HepG2 (cell line): ENCODE results near the gene CYB561.
"Not testable (repeated sequence)": the region's sequence is repeated elsewhere in the genome, so short reads cannot be mapped to it uniquely, and the experiment has no call there.

Source experiments
- CC2D1A ChIP-seq: sonication (generic); formaldehyde crosslinking; IDR thresholded peaks from 2 replicates; pipeline ENCODE4 v1.8.1; 2023; ENCODE audit warnings: mild to moderate bottlenecking, missing genetic modification reagents
- CHD2 ChIP-seq: IDR thresholded peaks from 2 replicates; pipeline ENCODE4 v1.6.1; 2011; ENCODE audit warnings: low read depth, low read length, improper control_type of control experiment
- FIP1L1 ChIP-seq: fragments of 200-400 bp; formaldehyde crosslinking; IDR thresholded peaks from 2 replicates; pipeline ENCODE4 v1.6.1; 2018; ENCODE audit warnings: low read depth, mild to moderate bottlenecking, low read length, moderate library complexity, borderline replicate concordance; ENCODE audit not compliant: insufficient read depth
- NKX3-1 ChIP-seq: sonication (generic); formaldehyde crosslinking; IDR thresholded peaks from 2 replicates; pipeline ENCODE4 v1.5.0; 2020; ENCODE audit warnings: missing genetic modification reagents
- POLR2A ChIP-seq, 2 experiments: IDR thresholded peaks; 2 replicates each; pipeline ENCODE4 v1.6.1; 2011; ENCODE audit warnings: low read depth in 2 of 2, low read length in 2 of 2, mild to moderate bottlenecking in 1 of 2, moderate library complexity in 1 of 2; ENCODE audit not compliant: insufficient read depth in 1 of 2
- RNF2 ChIP-seq: fragments of 450-650 bp; conservative IDR thresholded peaks from 2 replicates; pipeline ENCODE4 v1.6.1; 2016; ENCODE audit warnings: low read depth
- SOX6 ChIP-seq, 2 experiments: fragments of 450-650 bp in 1 of 2; sonication (generic) in 1 of 2; formaldehyde crosslinking in 1 of 2; IDR thresholded peaks; 2 replicates each; pipeline versions ENCODE4 v1.4.0 to v1.6.1; 2017 to 2020; ENCODE audit warnings: antibody characterized with exemption in 1 of 2, mild to moderate bottlenecking in 1 of 2, missing genetic modification reagents in 1 of 2
- TCF12 ChIP-seq, 2 experiments: fragments of 450-650 bp in 1 of 2; sonication (generic) in 1 of 2; formaldehyde crosslinking in 1 of 2; IDR thresholded peaks; 2 replicates each; pipeline versions ENCODE4 v1.6.1 to v1.8.0; 2017 to 2022; ENCODE audit warnings: antibody characterized with exemption in 1 of 2, mild to moderate bottlenecking in 1 of 2, missing genetic modification reagents in 1 of 2, moderate library complexity in 1 of 2
- ZC3H4 ChIP-seq: sonication (generic); formaldehyde crosslinking; IDR thresholded peaks from 2 replicates; pipeline ENCODE4 v1.4.0; 2020; ENCODE audit warnings: missing genetic modification reagents, borderline replicate concordance
- ZNF292 ChIP-seq: sonication (generic); formaldehyde crosslinking; IDR thresholded peaks from 2 replicates; pipeline ENCODE4 v1.8.1; 2022; ENCODE audit warnings: mild to moderate bottlenecking, low read depth, missing genetic modification reagents, borderline replicate concordance
- TF ChIP-seq, protein P1 (sequence below): sonication (generic); formaldehyde crosslinking; IDR thresholded peaks from 2 replicates; pipeline ENCODE4 v1.4.0; 2020; ENCODE audit warnings: mild to moderate bottlenecking, missing genetic modification reagents
- TF ChIP-seq, protein P2 (sequence below): sonication (generic); formaldehyde crosslinking; IDR thresholded peaks from 2 replicates; pipeline ENCODE4 v1.5.0; 2020; ENCODE audit warnings: missing genetic modification reagents
- TF ChIP-seq, protein P3 (sequence below): sonication (generic); formaldehyde crosslinking; IDR thresholded peaks from 2 replicates; pipeline ENCODE4 v1.5.0; 2020; ENCODE audit warnings: mild to moderate bottlenecking, missing genetic modification reagents, moderate library complexity

DNA sequence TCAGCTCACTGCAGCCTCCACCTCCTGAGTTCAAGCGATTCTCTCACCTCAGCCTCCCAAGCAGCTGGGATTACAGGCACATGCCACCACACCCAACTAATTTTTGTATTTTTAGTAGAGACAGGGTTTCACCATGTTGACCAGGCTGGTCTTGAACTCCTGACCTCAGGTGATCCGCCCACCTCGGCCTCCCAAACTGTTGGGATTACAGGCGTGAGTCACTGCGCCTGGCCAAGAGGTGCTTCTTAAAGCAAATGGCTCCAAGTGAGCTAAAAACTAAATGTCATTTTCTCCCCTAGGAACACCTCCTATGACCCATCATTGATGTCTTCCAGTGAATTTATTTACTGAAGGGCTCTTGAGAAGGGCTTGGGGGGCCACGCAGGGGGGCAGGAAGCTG lies 8.3 kb upstream of the CYB561 start:
- TF ChIP-seq RNF2; NKX3-1; SOX6 (IDR thresholded peaks at IDR 0.05); SOX6 (CRISPR knock-in tag; IDR thresholded peaks at IDR 0.05); CC2D1A (CRISPR knock-in tag); FIP1L1; TCF12 (IDR thresholded peaks at IDR 0.05); TCF12 (CRISPR knock-in tag; IDR thresholded peaks at IDR 0.05); ZNF292 (CRISPR knock-in tag); ZC3H4; CHD2; POLR2A (IDR thresholded peaks at IDR 0.05; ENCODE audit: insufficient read depth in 1 of 2, low read depth in 2 of 2, low read length in 2 of 2): not testable (repeated sequence)
- TF ChIP-seq, protein P1, sequence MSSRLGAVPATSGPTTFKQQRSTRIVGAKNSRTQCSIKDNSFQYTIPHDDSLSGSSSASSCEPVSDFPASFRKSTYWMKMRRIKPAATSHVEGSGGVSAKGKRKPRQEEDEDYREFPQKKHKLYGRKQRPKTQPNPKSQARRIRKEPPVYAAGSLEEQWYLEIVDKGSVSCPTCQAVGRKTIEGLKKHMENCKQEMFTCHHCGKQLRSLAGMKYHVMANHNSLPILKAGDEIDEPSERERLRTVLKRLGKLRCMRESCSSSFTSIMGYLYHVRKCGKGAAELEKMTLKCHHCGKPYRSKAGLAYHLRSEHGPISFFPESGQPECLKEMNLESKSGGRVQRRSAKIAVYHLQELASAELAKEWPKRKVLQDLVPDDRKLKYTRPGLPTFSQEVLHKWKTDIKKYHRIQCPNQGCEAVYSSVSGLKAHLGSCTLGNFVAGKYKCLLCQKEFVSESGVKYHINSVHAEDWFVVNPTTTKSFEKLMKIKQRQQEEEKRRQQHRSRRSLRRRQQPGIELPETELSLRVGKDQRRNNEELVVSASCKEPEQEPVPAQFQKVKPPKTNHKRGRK (CRISPR knock-in tag): not testable (repeated sequence)
- TF ChIP-seq, protein P2, sequence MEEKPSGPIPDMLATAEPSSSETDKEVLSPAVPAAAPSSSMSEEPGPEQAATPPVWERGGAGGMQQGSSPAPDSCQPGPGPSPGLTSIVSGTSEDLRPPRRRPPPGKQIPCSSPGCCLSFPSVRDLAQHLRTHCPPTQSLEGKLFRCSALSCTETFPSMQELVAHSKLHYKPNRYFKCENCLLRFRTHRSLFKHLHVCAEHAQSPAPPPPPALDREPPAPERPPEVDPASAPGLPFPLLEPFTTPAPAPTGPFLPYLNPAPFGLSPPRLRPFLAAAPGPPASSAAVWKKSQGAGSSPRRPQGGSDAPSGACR (CRISPR knock-in tag): not testable (repeated sequence)
- TF ChIP-seq, protein P3, sequence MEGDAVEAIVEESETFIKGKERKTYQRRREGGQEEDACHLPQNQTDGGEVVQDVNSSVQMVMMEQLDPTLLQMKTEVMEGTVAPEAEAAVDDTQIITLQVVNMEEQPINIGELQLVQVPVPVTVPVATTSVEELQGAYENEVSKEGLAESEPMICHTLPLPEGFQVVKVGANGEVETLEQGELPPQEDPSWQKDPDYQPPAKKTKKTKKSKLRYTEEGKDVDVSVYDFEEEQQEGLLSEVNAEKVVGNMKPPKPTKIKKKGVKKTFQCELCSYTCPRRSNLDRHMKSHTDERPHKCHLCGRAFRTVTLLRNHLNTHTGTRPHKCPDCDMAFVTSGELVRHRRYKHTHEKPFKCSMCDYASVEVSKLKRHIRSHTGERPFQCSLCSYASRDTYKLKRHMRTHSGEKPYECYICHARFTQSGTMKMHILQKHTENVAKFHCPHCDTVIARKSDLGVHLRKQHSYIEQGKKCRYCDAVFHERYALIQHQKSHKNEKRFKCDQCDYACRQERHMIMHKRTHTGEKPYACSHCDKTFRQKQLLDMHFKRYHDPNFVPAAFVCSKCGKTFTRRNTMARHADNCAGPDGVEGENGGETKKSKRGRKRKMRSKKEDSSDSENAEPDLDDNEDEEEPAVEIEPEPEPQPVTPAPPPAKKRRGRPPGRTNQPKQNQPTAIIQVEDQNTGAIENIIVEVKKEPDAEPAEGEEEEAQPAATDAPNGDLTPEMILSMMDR: not testable (repeated sequence)
